HepG2 (cell line): ENCODE data around the gene TM4SF5. TPM values are rescaled to one million over a fixed set of nuclear protein-coding genes. Genes with fewer than 3 reads are reported as not detected.

Experiments
- FIP1L1 ChIP-seq: fragments of 200-400 bp; formaldehyde crosslinking; IDR thresholded peaks from 2 replicates; pipeline ENCODE4 v1.6.1; 2018; ENCODE audit warnings: low read depth, mild to moderate bottlenecking, low read length, moderate library complexity, borderline replicate concordance; ENCODE audit not compliant: insufficient read depth
- HMGXB4 ChIP-seq, 2 experiments: sonication (generic) in 1 of 2; formaldehyde crosslinking in 1 of 2; IDR thresholded peaks; 2 replicates each; pipeline versions ENCODE4 v1.4.0 to v1.6.1; 2018 to 2020; ENCODE audit warnings: missing genetic modification reagents in 2 of 2, borderline replicate concordance in 1 of 2, low read depth in 1 of 2, mild to moderate bottlenecking in 1 of 2, missing biosample characterization in 1 of 2
- NR3C1 ChIP-seq: sonication (generic); formaldehyde crosslinking; IDR thresholded peaks from 2 replicates; pipeline ENCODE4 v1.4.0; 2020; ENCODE audit warnings: missing genetic modification reagents
- PAX8 ChIP-seq: sonication (generic); formaldehyde crosslinking; IDR thresholded peaks from 2 replicates; pipeline ENCODE4 v1.8.0; 2022; ENCODE audit warnings: mild to moderate bottlenecking, missing genetic modification reagents, borderline replicate concordance
- PRDM10 ChIP-seq: sonication (generic); formaldehyde crosslinking; IDR thresholded peaks from 2 replicates; pipeline ENCODE4 v1.4.0; 2020; ENCODE audit warnings: low read depth, missing genetic modification reagents
- PRDM15 ChIP-seq: sonication (generic); formaldehyde crosslinking; IDR thresholded peaks from 2 replicates; pipeline ENCODE4 v1.4.0; 2020; ENCODE audit warnings: missing genetic modification reagents
- SAFB2 ChIP-seq: sonication (generic); formaldehyde crosslinking; IDR thresholded peaks from 2 replicates; pipeline ENCODE4 v1.5.1; 2020; ENCODE audit warnings: missing genetic modification reagents, low read depth, mild to moderate bottlenecking, borderline replicate concordance
- TBX2 ChIP-seq: sonication (generic); formaldehyde crosslinking; IDR thresholded peaks from 2 replicates; pipeline ENCODE4 v1.5.0; 2020; ENCODE audit warnings: missing genetic modification reagents, mild to moderate bottlenecking, borderline replicate concordance
- ZEB1 ChIP-seq: IDR thresholded peaks from 2 replicates; pipeline ENCODE4 v1.6.1; 2012; ENCODE audit warnings: mild to moderate bottlenecking, low read depth, inconsistent platforms; ENCODE audit not compliant: insufficient replicate concordance
- ZHX1 ChIP-seq: sonication (generic); formaldehyde crosslinking; IDR thresholded peaks from 2 replicates; pipeline ENCODE4 v1.8.1; 2022; ENCODE audit warnings: low read depth, mild to moderate bottlenecking, missing genetic modification reagents
- ZNF503 ChIP-seq: sonication (generic); formaldehyde crosslinking; IDR thresholded peaks from 2 replicates; pipeline ENCODE4 v1.4.0; 2020; ENCODE audit warnings: missing genetic modification reagents
- polyA plus RNA-seq, 8 experiments: library from polyadenylated mRNA; depleted of rRNA in 3 of 8; stranded (reverse) in 7 of 8; unstranded in 1 of 8; fragments of >200 nt; fragmentation: Illumina TruSeq in 4 of 8; extraction: Trizol in 4 of 8; gene quantifications; 2 replicates each; pipeline versions ENCODE4 v1.2.1 to v1.2.3, GENCODE V29; 2011 to 2016; ENCODE audit warnings: low read depth in 4 of 8, missing spikeins in 1 of 8, mixed read lengths in 1 of 8; ENCODE audit not compliant: insufficient read depth in 1 of 8
- total RNA-seq, 5 experiments: library from RNA; depleted of rRNA; stranded (reverse); fragments of >200 nt; fragmentation: Illumina TruSeq; extraction: Trizol; gene quantifications; 2 replicates each; pipeline ENCODE4 v1.2.3, GENCODE V29; 2016; ENCODE audit warnings: low read depth in 1 of 5

Gene TM4SF5
- total and polyA plus RNA-seq, 2 of the 13 experiments (the other 11 are each of a cell fraction or from before 2014, with no cell fraction given) = 30.1 to 126 TPM

- TF ChIP-seq HMGXB4 (CRISPR knock-in tag; IDR thresholded peaks at IDR 0.05; ENCODE audit: borderline replicate concordance in 1 of 2, low read depth in 1 of 2) (peak; percentile 57 to 94; a peak in 3 of 4 replicates), PRDM10 (CRISPR knock-in tag) (peak; percentile 73), PAX8 (CRISPR knock-in tag) (no peak), SAFB2 (peak; percentile 41; the same call in 1 of the 2 replicates), NR3C1 (CRISPR knock-in tag) (no peak), PRDM15 (CRISPR knock-in tag) (peak; percentile 56), ZEB1 (no peak), TBX2 (peak; percentile 41; the same call in 1 of the 2 replicates), FIP1L1 (no peak), ZNF503 (CRISPR knock-in tag) (no peak), ZHX1 (CRISPR knock-in tag) (no peak)
These were observed 17.4 kb downstream of the TM4SF5 start, which contains the start of gene GLTPD2 (continued) for GRCh38 chr17:4788807-4789700.
